HEK293T (cell line): ENCODE data around the gene MYOD1.
A peak's percentile ranks its signal among the peaks of the same experiment; 100 is the strongest.

Experiments
- CTCF ChIA-PET: fragments of 350-600 bp; formaldehyde crosslinking; extraction: SDS; loops from one replicate; lab custom pipeline; 2021; ENCODE audit warnings: antibody characterized with exemption, inconsistent platforms; lab: Yijun Ruan, JAX
- POLR2A ChIA-PET: fragments of 350-600 bp; formaldehyde crosslinking; extraction: SDS; loops from one replicate; lab custom pipeline; 2020; ENCODE audit warnings: antibody characterized with exemption, inconsistent platforms; lab: Yijun Ruan, JAX
- DNase-seq: peaks from one replicate; pipeline ENCODE4 v3.0.0; 2012; ENCODE audit warnings: mixed read lengths; ENCODE audit errors: extremely low spot score
- ARNT ChIP-seq: fragments of 450-650 bp; IDR thresholded peaks from 2 replicates; pipeline ENCODE4 v1.6.1; 2017; ENCODE audit warnings: mild to moderate bottlenecking
- BHLHE40 ChIP-seq: fragments of 450-650 bp; IDR thresholded peaks from 2 replicates; pipeline ENCODE4 v1.6.1; 2016; ENCODE audit warnings: mild to moderate bottlenecking, moderate library complexity, borderline replicate concordance
- CTBP1 ChIP-seq: fragments of 450-650 bp; IDR thresholded peaks from 2 replicates; pipeline ENCODE4 v1.6.1; 2016; ENCODE audit warnings: borderline replicate concordance
- ELF4 ChIP-seq: fragments of 450-650 bp; IDR thresholded peaks from 2 replicates; pipeline ENCODE4 v1.6.1; 2017; ENCODE audit warnings: antibody characterized with exemption
- FOXA1 ChIP-seq: fragments of 450-650 bp; IDR thresholded peaks from 2 replicates; pipeline ENCODE4 v1.6.1; 2016; ENCODE audit warnings: mild to moderate bottlenecking
- FOXK2 ChIP-seq: fragments of 450-650 bp; IDR thresholded peaks from 2 replicates; pipeline ENCODE4 v1.6.1; 2016; ENCODE audit warnings: mild to moderate bottlenecking
- FOXM1 ChIP-seq: fragments of 450-650 bp; IDR thresholded peaks from 2 replicates; pipeline ENCODE4 v1.6.1; 2017; ENCODE audit warnings: mild to moderate bottlenecking, borderline replicate concordance
- HDGF ChIP-seq: fragments of 450-650 bp; IDR thresholded peaks from 2 replicates; pipeline ENCODE4 v1.6.1; 2017; ENCODE audit warnings: antibody characterized with exemption, borderline replicate concordance
- L3MBTL2 ChIP-seq: fragments of 450-650 bp; conservative IDR thresholded peaks from 2 replicates; pipeline ENCODE4 v1.6.1; 2016; ENCODE audit warnings: mild to moderate bottlenecking
- LEF1 ChIP-seq: fragments of 450-650 bp; IDR thresholded peaks from 2 replicates; pipeline ENCODE4 v1.6.1; 2017; ENCODE audit warnings: mild to moderate bottlenecking, borderline replicate concordance
- NFRKB ChIP-seq: fragments of 450-650 bp; IDR thresholded peaks from 2 replicates; pipeline ENCODE4 v1.6.1; 2016; ENCODE audit warnings: mild to moderate bottlenecking, moderate library complexity
- PKNOX1 ChIP-seq: fragments of 450-650 bp; IDR thresholded peaks from 2 replicates; pipeline ENCODE4 v1.6.1; 2016
- SP1 ChIP-seq: fragments of 450-650 bp; IDR thresholded peaks from 2 replicates; pipeline ENCODE4 v1.6.1; 2017
- SUZ12 ChIP-seq: fragments of 450-650 bp; IDR thresholded peaks from 2 replicates; pipeline ENCODE4 v1.6.1; 2016; ENCODE audit warnings: mild to moderate bottlenecking
- TARDBP ChIP-seq: fragments of 450-650 bp; IDR thresholded peaks from 2 replicates; pipeline ENCODE4 v1.6.1; 2016
- ZNF384 ChIP-seq: fragments of 450-650 bp; IDR thresholded peaks from 2 replicates; pipeline ENCODE4 v1.6.1; 2016

MYOD1 gene

GRCh38 chr11:17718510-17718962, 835 bp upstream of the MYOD1 start:
- DNase-seq, result no peak
- CTCF ChIA-PET, result interaction anchor here (3.3 kb wide), 1 partner anchor 12 kb away, joined by 16 read pairs; no protein-coding TSS in a partner anchor
- POLR2A ChIA-PET, result no interaction called here
- TF ChIP-seq ZNF384 (no peak), CTBP1 (no peak), FOXK2 (no peak), SUZ12 (no peak), HDGF (no peak), PKNOX1 (no peak), ELF4 (no peak), FOXM1 (no peak), FOXA1 (no peak), BHLHE40 (no peak), L3MBTL2 (no peak), NFRKB (no peak), ARNT (no peak), SP1 (no peak)

GRCh38 chr11:17719938-17720795, 796 bp downstream of the MYOD1 start:
- POLR2A ChIA-PET, result no interaction called here
- CTCF ChIA-PET, result interaction anchor here (0.7 to 3.3 kb wide), 5 partner anchors 8 to 231 kb away, joined by 3 to 16 read pairs (median 3); partner anchors contain the start of genes KCNC1 and OTOG

GRCh38 chr11:17720796-17721171, 1.4 kb downstream of the MYOD1 start:
- CTCF ChIA-PET, result interaction anchor here (0.5 to 3.3 kb wide), 8 partner anchors 8 to 247 kb away, joined by 3 to 16 read pairs (median 3); partner anchors contain the start of gene KCNC1
- peak; percentile 47 for DNase-seq
- POLR2A ChIA-PET, result no interaction called here
- peak; percentile 37 for TF ChIP-seq L3MBTL2
- TF ChIP-seq TARDBP, result no peak
- no peak for TF ChIP-seq FOXM1

More at GRCh38 chr11:17719938-17720795, 796 bp downstream of the MYOD1 start:
- peak; percentile 41 for DNase-seq
- no peak for TF ChIP-seq ZNF384
- TF ChIP-seq ELF4, result no peak
- TF ChIP-seq SP1, result no peak
- TF ChIP-seq BHLHE40, result no peak
- TF ChIP-seq SUZ12, result no peak
- no peak for TF ChIP-seq HDGF
- no peak for TF ChIP-seq TARDBP
- TF ChIP-seq PKNOX1, result no peak
- no peak for TF ChIP-seq ARNT
- no peak for TF ChIP-seq L3MBTL2
- TF ChIP-seq NFRKB, result no peak
- no peak for TF ChIP-seq CTBP1
- TF ChIP-seq LEF1, result no peak
- no peak for TF ChIP-seq FOXM1
- TF ChIP-seq FOXK2, result no peak
- TF ChIP-seq FOXA1, result no peak

- no peak for TF ChIP-seq FOXK2
- no peak for TF ChIP-seq FOXM1
- no peak for TF ChIP-seq SP1
- no peak for TF ChIP-seq PKNOX1
- no peak for TF ChIP-seq FOXA1
- TF ChIP-seq BHLHE40, result no peak
- TF ChIP-seq HDGF, result no peak
- no peak for TF ChIP-seq L3MBTL2
- no peak for TF ChIP-seq CTBP1
- no peak for TF ChIP-seq ARNT
- no peak for TF ChIP-seq NFRKB
- no peak for TF ChIP-seq ELF4
- no peak for TF ChIP-seq LEF1
- TF ChIP-seq SUZ12, result no peak
- TF ChIP-seq ZNF384, result no peak
- TF ChIP-seq TARDBP, result no peak
- POLR2A ChIA-PET, result no interaction called here
- peak; percentile 51 for DNase-seq
- CTCF ChIA-PET, result interaction anchor here (0.5 to 3.3 kb wide), 8 partner anchors 9 to 246 kb away, joined by 3 to 16 read pairs (median 4); partner anchors contain the start of gene KCNC1
These were observed 2.0 kb downstream of the MYOD1 start for GRCh38 chr11:17721242-17721999.

- TF ChIP-seq L3MBTL2 (no peak), SUZ12 (no peak), HDGF (no peak), LEF1 (no peak), FOXK2 (no peak), PKNOX1 (no peak), FOXM1 (no peak), CTBP1 (no peak), BHLHE40 (no peak), ZNF384 (no peak), ARNT (no peak), FOXA1 (no peak), TARDBP (no peak)
- POLR2A ChIA-PET, result interaction anchor here (0.9 kb wide), 1 partner anchor 9 kb away, joined by 3 read pairs; no protein-coding TSS in a partner anchor
- CTCF ChIA-PET, result interaction anchor here (0.5 to 1.3 kb wide), 4 partner anchors 9 to 123 kb away, joined by 3 to 9 read pairs (median 4); no protein-coding TSS in a partner anchor
- DNase-seq, result peak; percentile 67
These were observed 2.8 kb downstream of the MYOD1 start for GRCh38 chr11:17722000-17722643.
